ENCODE measurements around the gene MEGF11. TPM values are rescaled to one million over a fixed set of nuclear protein-coding genes. Genes with fewer than 3 reads are reported as not detected.

MEGF11 gene
- total RNA-seq, 6 experiments from 2014 or later = not detected

DNA sequence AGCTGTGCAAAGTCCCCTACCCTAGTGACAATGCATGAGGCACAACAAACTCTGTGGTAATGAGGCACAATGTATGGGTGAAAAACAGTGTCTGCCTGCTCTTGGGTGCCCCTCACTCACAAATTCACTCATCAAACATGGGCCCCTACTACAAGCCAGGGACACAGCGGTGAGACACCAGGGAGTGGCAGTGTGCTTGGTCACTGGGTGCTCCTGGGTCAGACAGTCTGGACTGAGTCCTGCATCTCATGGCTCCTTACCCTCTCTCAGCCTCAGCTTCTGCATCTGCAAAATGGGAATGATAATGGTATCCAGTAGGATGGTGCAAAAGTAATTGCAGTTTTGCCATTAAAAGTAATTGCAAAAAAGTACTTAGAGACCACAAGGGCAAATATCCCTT lies 184.7 kb downstream of the MEGF11 start:
- DNase-seq (no peak), ATAC-seq (no peak)
- WGBS (ENCODE audit: insufficient coverage, low coverage, low lambda C conversion rate, missing lambda C conversion rate) = no CpG with 5 or more reads among the region's 1 CpG
- no peak for TF ChIP-seq POLR2A (IDR thresholded peaks at IDR 0.05)
- no peak for TF ChIP-seq CTCF (IDR thresholded peaks at IDR 0.05)
- Histone ChIP-seq H3K27me3 (no peaks in the 10 kb centered on the region), H3K36me3 (no peaks in the 10 kb centered on the region), H3K4me1 (no peaks in the 10 kb centered on the region), H3K27ac (no peak overlapping the region), H3K4me3 (no peak overlapping the region), H3K9me3 (no peaks in the 10 kb centered on the region)
- intact Hi-C loops (cut with DNase I) = no loop called here

- DNase-seq (peak in 1 of 3 donors; percentile 4), ATAC-seq (no peak)
- no peak for TF ChIP-seq POLR2A (IDR thresholded peaks at IDR 0.05)
- TF ChIP-seq CTCF (IDR thresholded peaks at IDR 0.05) = no peak
- WGBS (ENCODE audit: insufficient coverage, low coverage, low lambda C conversion rate, missing lambda C conversion rate) = 59% methylated on average over 4 of the region's 5 CpGs
- no peak overlapping the region for H3K27ac ChIP-seq
- no peaks in the 10 kb centered on the region for H3K9me3 ChIP-seq
- no peaks in the 10 kb centered on the region for H3K36me3 ChIP-seq
- no peaks in the 10 kb centered on the region for H3K4me1 ChIP-seq
- intact Hi-C loops (cut with DNase I) = no loop called here
- no peaks in the 10 kb centered on the region for H3K27me3 ChIP-seq
- no peak overlapping the region for H3K4me3 ChIP-seq
These were observed 185.9 kb downstream of the MEGF11 start for GRCh38 chr15:66067687-66068086.

DNA sequence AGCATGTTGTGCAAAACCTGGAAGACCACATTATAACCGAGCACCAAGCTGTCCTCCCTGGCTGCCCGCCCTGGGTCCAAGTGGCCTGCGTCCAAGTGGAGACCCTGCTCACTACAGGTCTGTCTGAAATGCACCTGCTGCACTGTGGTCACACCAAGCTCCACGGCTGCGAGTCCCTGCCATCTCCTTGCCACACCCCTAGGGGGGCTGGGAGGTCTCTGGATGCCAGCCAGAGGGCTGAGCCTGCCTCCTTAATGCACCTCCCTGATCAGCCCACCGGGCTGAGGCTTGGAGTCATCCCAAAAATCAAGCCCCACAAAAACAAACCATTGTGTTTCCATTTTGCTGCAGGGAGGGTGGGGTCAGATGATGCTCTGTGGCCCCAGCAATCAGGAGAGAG lies 187.1 kb downstream of the MEGF11 start:
- peak in 1 of 3 donors; percentile 45 for DNase-seq
- no peak for ATAC-seq
- H3K4me1 ChIP-seq = no peaks in the 10 kb centered on the region
- H3K27ac ChIP-seq = no peak overlapping the region
- intact Hi-C loops (cut with DNase I) = no loop called here
- WGBS (ENCODE audit: insufficient coverage, low coverage, low lambda C conversion rate, missing lambda C conversion rate) = 47% methylated on average over 4 of the region's 6 CpGs
- no peaks in the 10 kb centered on the region for H3K36me3 ChIP-seq
- no peak for TF ChIP-seq POLR2A (IDR thresholded peaks at IDR 0.05)
- no peak for TF ChIP-seq CTCF (IDR thresholded peaks at IDR 0.05)
- no peak overlapping the region for H3K4me3 ChIP-seq
- no peaks in the 10 kb centered on the region for H3K27me3 ChIP-seq
- H3K9me3 ChIP-seq = no peaks in the 10 kb centered on the region

GRCh38 chr15:66066005-66066404 lies 187.5 kb downstream of the MEGF11 start:
- Histone ChIP-seq H3K9me3 (no peaks in the 10 kb centered on the region), H3K36me3 (no peaks in the 10 kb centered on the region), H3K4me3 (no peak overlapping the region), H3K27ac (no peak overlapping the region), H3K27me3 (no peaks in the 10 kb centered on the region), H3K4me1 (no peaks in the 10 kb centered on the region)
- WGBS (ENCODE audit: insufficient coverage, low coverage, low lambda C conversion rate, missing lambda C conversion rate) = 0% methylated on average over 2 of the region's 4 CpGs
- intact Hi-C loops (cut with DNase I) = no loop called here
- ATAC-seq (peak in 1 of 4 donors; percentile 19), DNase-seq (peak in 1 of 3 donors; percentile 26)
- no peak for TF ChIP-seq CTCF (IDR thresholded peaks at IDR 0.05)
- no peak for TF ChIP-seq POLR2A (IDR thresholded peaks at IDR 0.05)

DNA sequence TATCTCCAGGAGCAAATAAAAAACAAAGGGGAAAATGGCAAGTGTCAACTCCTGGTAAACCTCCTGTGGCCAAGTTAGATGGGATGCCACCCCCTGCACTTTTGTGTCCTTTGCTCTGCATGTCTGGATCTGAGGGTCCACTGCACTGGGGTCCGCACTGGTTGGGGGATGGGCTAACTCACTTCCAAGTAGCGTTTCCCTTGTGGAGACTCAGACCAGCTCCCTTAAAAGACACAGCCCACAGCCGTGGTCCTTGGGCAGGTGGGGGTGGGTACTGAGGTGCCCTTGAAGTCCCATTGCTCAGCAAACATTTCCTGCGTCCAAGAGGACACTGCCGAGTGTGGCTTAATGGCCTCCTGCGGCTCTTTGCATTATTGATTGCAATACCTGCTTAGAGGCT lies 188.2 kb downstream of the MEGF11 start:
- Histone ChIP-seq H3K36me3 (no peaks in the 10 kb centered on the region), H3K4me1 (no peaks in the 10 kb centered on the region), H3K9me3 (no peaks in the 10 kb centered on the region), H3K4me3 (no peak overlapping the region), H3K27me3 (no peaks in the 10 kb centered on the region), H3K27ac (no peak overlapping the region)
- intact Hi-C loops (cut with DNase I) = no loop called here
- ATAC-seq (no peak), DNase-seq (no peak)
- TF ChIP-seq POLR2A (IDR thresholded peaks at IDR 0.05) (no peak), CTCF (IDR thresholded peaks at IDR 0.05) (no peak)
- 23% methylated on average over 4 of the region's 6 CpGs for WGBS (ENCODE audit: insufficient coverage, low coverage, low lambda C conversion rate, missing lambda C conversion rate)

Measured in right lobe of liver (tissue), 6 donors.